HPDE6-E6E7 (cell line): Measurements from ENCODE around the gene C16orf87.
"Not testable (repeated sequence)": the region's sequence is repeated elsewhere in the genome, so short reads cannot be mapped to it uniquely, and the experiment has no call there.

Experiments used
- DNase-seq: peaks from one replicate; pipeline ENCODE4 v3.0.0; 2011; ENCODE audit warnings: missing footprints; ENCODE audit errors: extremely low spot score

The C16orf87 gene

GRCh38 chr16:46830902-46831647 is at the start of gene C16orf87:
TSS of gene C16orf87 (minus strand) at chr16:46831180. CDS start at chr16:46831149, 31 bp downstream.
- peak; percentile 97 for DNase-seq

GRCh38 chr16:46875243-46875642 is 44.3 kb upstream of the C16orf87 start:
- DNase-seq = no peak

GRCh38 chr16:46873201-46873600 is 42.2 kb upstream of the C16orf87 start:
- no peak for DNase-seq

GRCh38 chr16:46871597-46871996 is 40.6 kb upstream of the C16orf87 start:
- no peak for DNase-seq

- DNase-seq = not testable (repeated sequence)
Measured at GRCh38 chr16:46868891-46869290, 37.9 kb upstream of the C16orf87 start.

GRCh38 chr16:46867486-46867885 is 36.5 kb upstream of the C16orf87 start:
- DNase-seq = not testable (repeated sequence)

- no peak for DNase-seq
Measured at GRCh38 chr16:46866286-46866685, 35.3 kb upstream of the C16orf87 start.

GRCh38 chr16:46862555-46863447 is 31.8 kb upstream of the C16orf87 start:
- no peak for DNase-seq

GRCh38 chr16:46859719-46860152 is 28.8 kb upstream of the C16orf87 start:
- peak; percentile 97 for DNase-seq

- no peak for DNase-seq
Measured at GRCh38 chr16:46858151-46858550, 27.2 kb upstream of the C16orf87 start.

GRCh38 chr16:46857368-46857945 is 26.5 kb upstream of the C16orf87 start:
- no peak for DNase-seq

GRCh38 chr16:46855389-46855788 is 24.4 kb upstream of the C16orf87 start:
- no peak for DNase-seq

- DNase-seq = no peak
Measured at GRCh38 chr16:46854846-46855245, 23.9 kb upstream of the C16orf87 start.

- DNase-seq = peak; percentile 80
Measured at GRCh38 chr16:46853713-46854443, 22.9 kb upstream of the C16orf87 start.

GRCh38 chr16:46852130-46852529 is 21.1 kb upstream of the C16orf87 start:
- DNase-seq = no peak

- DNase-seq = no peak
Measured at GRCh38 chr16:46850619-46851555, 19.9 kb upstream of the C16orf87 start.

GRCh38 chr16:46848768-46849764 is 18.1 kb upstream of the C16orf87 start:
- no peak for DNase-seq

GRCh38 chr16:46845952-46846351 is 15.0 kb upstream of the C16orf87 start:
- no peak for DNase-seq

- DNase-seq = no peak
Measured at GRCh38 chr16:46844771-46845170, 13.8 kb upstream of the C16orf87 start.
